GM21825 (cell line): ENCODE results near the gene NAA15.
"Not testable (repeated sequence)": the region's sequence is repeated elsewhere in the genome, so short reads cannot be mapped to it uniquely, and the experiment has no call there.

Source experiments
- ATAC-seq: cut with Tn5 transposase; IDR thresholded peaks from one replicate; pipeline ENCODE4 v1.9.1; 2021; ENCODE audit warnings: mild to moderate bottlenecking, moderate library complexity; ENCODE audit not compliant: unreplicated experiment

The NAA15 gene

GRCh38 chr4:139295942-139296299, 5.4 kb upstream of the NAA15 start:
- ATAC-seq: peak; percentile 0

- no peak for ATAC-seq
Observed at GRCh38 chr4:139297001-139297410, 4.3 kb upstream of the NAA15 start.

GRCh38 chr4:139299536-139299935, 1.8 kb upstream of the NAA15 start:
- ATAC-seq: no peak

- ATAC-seq: peak; percentile 0
Observed at GRCh38 chr4:139300431-139301112, 733 bp upstream of the NAA15 start.

GRCh38 chr4:139301821-139302611, 711 bp downstream of the NAA15 start, which contains the start of gene NDUFC1:
NDUFC1 (minus strand) TSS chr4:139302477; CDS start chr4:139295798, 6,679 bp downstream.
- ATAC-seq: peak; percentile 44

GRCh38 chr4:139304920-139305319, 3.6 kb downstream of the NAA15 start:
- no peak for ATAC-seq

- no peak for ATAC-seq
Observed at GRCh38 chr4:139311909-139312308, 10.6 kb downstream of the NAA15 start.

- ATAC-seq: no peak
Observed at GRCh38 chr4:139312552-139313332, 11.4 kb downstream of the NAA15 start.

GRCh38 chr4:139313414-139313813, 12.1 kb downstream of the NAA15 start:
- not testable (repeated sequence) for ATAC-seq

GRCh38 chr4:139314047-139314800, 12.9 kb downstream of the NAA15 start:
- ATAC-seq: no peak

GRCh38 chr4:139315221-139315675, 13.9 kb downstream of the NAA15 start:
- ATAC-seq: peak; percentile 76

GRCh38 chr4:139316733-139317132, 15.4 kb downstream of the NAA15 start:
- no peak for ATAC-seq

- no peak for ATAC-seq
Observed at GRCh38 chr4:139317635-139318034, 16.3 kb downstream of the NAA15 start.

GRCh38 chr4:139319571-139319970, 18.3 kb downstream of the NAA15 start:
- no peak for ATAC-seq

GRCh38 chr4:139322070-139322469, 20.8 kb downstream of the NAA15 start:
- not testable (repeated sequence) for ATAC-seq

- ATAC-seq: not testable (repeated sequence)
Observed at GRCh38 chr4:139322541-139322940, 21.2 kb downstream of the NAA15 start.

GRCh38 chr4:139324620-139325019, 23.3 kb downstream of the NAA15 start:
- no peak for ATAC-seq

GRCh38 chr4:139329665-139330200, 28.4 kb downstream of the NAA15 start:
- no peak for ATAC-seq

- no peak for ATAC-seq
Observed at GRCh38 chr4:139330283-139330682, 29.0 kb downstream of the NAA15 start.

GRCh38 chr4:139331185-139331584, 29.9 kb downstream of the NAA15 start:
- ATAC-seq: no peak
